Smooth muscle cell (in vitro differentiated cells): ENCODE data around the gene CHCHD10. TPM values are rescaled to one million over a fixed set of nuclear protein-coding genes. Genes with fewer than 3 reads are reported as not detected.
A peak's percentile ranks its signal among the peaks of the same experiment; 100 is the strongest.

Source experiments
- DNase-seq: peaks from one replicate; lab custom pipeline; 2025; ENCODE audit not compliant: unreplicated experiment; lab: John Stamatoyannopoulos, UW
- H2AFZ ChIP-seq: fragments of 200-600 bp; sonication (generic); 2 replicates; pipeline ENCODE4 v1.6.0; 2016; ENCODE audit warnings: antibody characterized with exemption, low read depth, mild to moderate bottlenecking
- H3F3A ChIP-seq: fragments of 200-600 bp; sonication (generic); 2 replicates; pipeline ENCODE4 v1.6.0; 2017; ENCODE audit warnings: antibody characterized with exemption, low read depth
- H3K27ac ChIP-seq: fragments of 200-600 bp; sonication (generic); 2 replicates; pipeline ENCODE4 v1.5.1; 2016; ENCODE audit warnings: low read depth, mild to moderate bottlenecking
- H3K27me3 ChIP-seq: fragments of 200-600 bp; sonication (generic); 2 replicates; pipeline ENCODE4 v1.6.1; 2016; ENCODE audit warnings: low read depth, mild to moderate bottlenecking
- H3K36me3 ChIP-seq: fragments of 200-600 bp; sonication (generic); 2 replicates; pipeline ENCODE4 v1.5.1; 2016; ENCODE audit warnings: low read depth
- H3K4me1 ChIP-seq: fragments of 200-600 bp; sonication (generic); 2 replicates; pipeline ENCODE4 v1.5.1; 2016; ENCODE audit warnings: low read depth
- H3K4me2 ChIP-seq: fragments of 200-600 bp; sonication (generic); 2 replicates; pipeline ENCODE4 v1.6.0; 2016; ENCODE audit warnings: mild to moderate bottlenecking
- H3K4me3 ChIP-seq: fragments of 200-600 bp; sonication (generic); 2 replicates; pipeline ENCODE4 v1.5.1; 2016; ENCODE audit warnings: mild to moderate bottlenecking
- H3K79me2 ChIP-seq: fragments of 200-600 bp; sonication (generic); 2 replicates; pipeline ENCODE4 v1.6.0; 2016; ENCODE audit warnings: low read depth, mild to moderate bottlenecking
- H3K9ac ChIP-seq: fragments of 200-600 bp; sonication (generic); 2 replicates; pipeline ENCODE4 v1.6.0; 2016; ENCODE audit warnings: low read depth
- H3K9me3 ChIP-seq: fragments of 200-600 bp; sonication (generic); replicated peaks from 2 replicates; pipeline ENCODE4 v1.5.1; 2016; ENCODE audit warnings: low read depth
- H4K20me1 ChIP-seq: fragments of 200-600 bp; sonication (generic); 2 replicates; pipeline ENCODE4 v1.6.0; 2016; ENCODE audit warnings: low read depth
- CTCF ChIP-seq: fragments of 200-600 bp; sonication (generic); IDR thresholded peaks from 2 replicates; pipeline ENCODE4 v1.5.1; 2017; ENCODE audit warnings: borderline replicate concordance, mild to moderate bottlenecking, antibody characterized with exemption; ENCODE audit not compliant: insufficient read depth, poor library complexity, severe bottlenecking
- WGBS: methylation state at CpG from one replicate; pipeline ENCODE4 v1.1.7; 2016; ENCODE audit warnings: low lambda C conversion rate; 5-methylcytosine and 5-hydroxymethylcytosine counted together
- polyA plus RNA-seq: library from polyadenylated mRNA; unstranded; fragments of >200 nt; fragmentation: Nextera tagmentation; extraction: Ambion mirVana; gene quantifications from 2 replicates; pipeline ENCODE4 v1.2.1, GENCODE V29; 2016
- total RNA-seq: library from RNA; depleted of rRNA; stranded (reverse); fragments of >200 nt; gene quantifications from 2 replicates; pipeline ENCODE4 v1.2.3, GENCODE V29; 2014

The CHCHD10 gene
- total and polyA plus RNA-seq, 2 experiments from 2014 or later: 4.9 to 57.6 TPM

- no peak overlapping the region for H3K4me3 ChIP-seq
- peaks cover 91% of the 10 kb centered on the region for H4K20me1 ChIP-seq
- peaks cover 45% of the 10 kb centered on the region for H3K79me2 ChIP-seq
- H3K9me3 ChIP-seq: no peaks in the 10 kb centered on the region
- H3K4me2 ChIP-seq: no peak overlapping the region
- H3K36me3 ChIP-seq: peaks cover 9% of the 10 kb centered on the region
- no peaks in the 10 kb centered on the region for H3F3A ChIP-seq
- H3K27me3 ChIP-seq: no peaks in the 10 kb centered on the region
- H3K9ac ChIP-seq: no peak overlapping the region
- H3K27ac ChIP-seq: no peak overlapping the region
- no peak for DNase-seq
- H2AFZ ChIP-seq: no peak overlapping the region
- no peak for TF ChIP-seq CTCF
- 99% methylated on average over 8 of the region's 8 CpGs for WGBS
- H3K4me1 ChIP-seq: peaks cover under 1% of the 10 kb centered on the region
Measured at GRCh38 chr22:23793326-23793725, 25.6 kb upstream of the CHCHD10 start.

DNA sequence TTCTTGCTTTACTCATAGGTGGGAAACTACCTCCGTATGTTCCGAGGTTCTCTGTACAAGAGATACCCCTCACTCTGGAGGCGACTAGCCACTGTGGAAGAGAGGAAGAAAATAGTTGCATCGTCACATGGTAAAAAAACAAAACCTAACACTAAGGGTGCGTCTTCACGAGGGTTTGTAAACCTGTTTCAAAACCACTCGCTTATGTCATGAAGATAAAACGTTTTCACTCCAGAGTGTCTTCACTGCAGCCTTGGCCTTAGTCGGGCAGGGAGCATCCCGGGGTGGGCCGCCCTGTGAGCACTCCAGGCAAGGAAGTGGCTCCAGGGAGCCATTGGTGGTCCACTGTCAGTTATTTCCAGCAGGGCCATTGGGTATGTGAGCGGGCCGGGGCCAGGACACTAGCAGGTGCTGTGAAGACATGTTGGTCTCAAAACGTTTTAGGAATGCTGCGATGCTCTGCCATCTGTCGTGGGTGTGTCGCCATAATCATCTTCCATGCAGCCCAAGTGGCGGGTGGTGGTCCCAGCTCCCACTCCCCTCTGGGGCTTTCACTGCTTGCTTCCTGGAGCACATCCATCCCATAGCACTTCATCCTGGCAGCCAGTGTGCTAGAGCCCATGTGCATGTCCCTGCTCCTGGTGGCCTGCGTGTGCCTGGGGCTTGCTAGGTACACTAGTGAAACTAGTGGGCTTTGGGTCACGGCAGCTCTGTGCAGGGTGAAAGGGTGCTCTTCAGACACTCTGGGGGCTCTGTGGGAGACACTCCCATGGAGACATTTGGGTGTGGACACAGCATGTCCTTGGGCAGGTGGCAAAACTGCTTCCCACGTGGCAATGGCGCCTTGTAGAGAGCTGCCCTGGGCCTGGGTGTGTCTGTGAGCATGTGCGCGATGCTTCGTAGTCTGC is 24.2 kb upstream of the CHCHD10 start:
- peaks cover 94% of the 10 kb centered on the region for H4K20me1 ChIP-seq
- WGBS: 91% methylated on average over 25 of the region's 25 CpGs
- no peak overlapping the region for H2AFZ ChIP-seq
- peaks cover 55% of the 10 kb centered on the region for H3K79me2 ChIP-seq
- no peaks in the 10 kb centered on the region for H3K9me3 ChIP-seq
- DNase-seq: no peak
- no peak for TF ChIP-seq CTCF
- H3K27me3 ChIP-seq: no peaks in the 10 kb centered on the region
- H3K36me3 ChIP-seq: peaks cover 9% of the 10 kb centered on the region
- no peak overlapping the region for H3K9ac ChIP-seq
- no peak overlapping the region for H3K4me3 ChIP-seq
- peak overlapping the region; percentile 46 for H3K4me2 ChIP-seq
- peaks cover 8% of the 10 kb centered on the region for H3K4me1 ChIP-seq
- no peaks in the 10 kb centered on the region for H3F3A ChIP-seq
- H3K27ac ChIP-seq: no peak overlapping the region

DNA sequence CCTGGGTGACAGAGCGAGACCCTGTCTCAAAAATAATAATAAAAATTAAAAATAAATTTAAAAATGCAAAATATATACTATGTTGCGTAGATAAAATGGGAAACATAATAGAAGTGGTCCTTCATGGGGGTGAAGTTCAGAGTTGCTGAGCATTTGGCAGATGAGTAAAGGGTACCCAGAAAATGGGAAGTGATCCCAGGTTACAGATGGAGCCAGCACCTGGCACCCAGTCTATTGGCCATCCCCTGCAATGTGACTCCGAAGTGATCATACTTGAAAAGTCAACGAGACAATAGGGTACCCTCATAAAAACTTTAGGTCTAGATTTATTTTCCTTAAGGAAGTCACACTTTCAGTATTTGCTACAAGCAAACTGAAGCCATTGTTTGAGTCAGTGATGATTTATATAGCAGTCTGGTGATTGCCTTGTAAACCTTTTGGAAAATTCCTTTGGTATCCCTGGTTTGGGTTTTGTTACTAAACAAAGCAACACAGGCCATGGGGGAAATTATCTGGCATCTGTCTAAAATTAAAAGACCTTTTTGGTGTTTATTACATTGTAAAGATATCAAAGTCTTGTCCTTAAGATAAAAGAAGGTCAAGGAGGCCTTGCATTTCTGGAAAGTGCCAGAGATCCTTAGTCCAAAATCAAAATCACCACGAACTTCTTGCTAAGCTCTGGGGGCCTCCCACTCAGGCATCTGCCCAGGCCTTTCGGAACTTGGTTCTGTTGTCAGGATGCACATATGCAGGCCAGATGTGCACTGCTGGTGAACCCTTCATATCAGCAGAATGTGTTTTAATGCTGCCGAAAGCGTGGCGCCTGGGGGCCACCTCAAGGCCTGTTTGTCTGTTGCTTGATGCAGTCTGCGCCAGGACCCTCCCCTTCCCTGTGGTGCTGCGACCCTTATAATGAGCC is 23.3 kb upstream of the CHCHD10 start:
- peaks cover 87% of the 10 kb centered on the region for H4K20me1 ChIP-seq
- H3K27ac ChIP-seq: no peak overlapping the region
- WGBS: 29% methylated on average over 11 of the region's 11 CpGs

More for the DNA sequence above, 23.3 kb upstream of the CHCHD10 start:
- Histone ChIP-seq H3K4me3 (no peak overlapping the region), H3K27me3 (no peaks in the 10 kb centered on the region), H3K4me1 (peaks cover 13% of the 10 kb centered on the region), H3K36me3 (peaks cover 3% of the 10 kb centered on the region), H3K79me2 (peaks cover 55% of the 10 kb centered on the region), H3K9me3 (no peaks in the 10 kb centered on the region), H2AFZ (no peak overlapping the region), H3K4me2 (peak overlapping the region; percentile 46), H3F3A (no peaks in the 10 kb centered on the region), H3K9ac (no peak overlapping the region)
- TF ChIP-seq CTCF: no peak
- DNase-seq: no peak
